NCI-H460 (cell line): Measurements from ENCODE around the gene IL23R. TPM values are rescaled to one million over a fixed set of nuclear protein-coding genes. Genes with fewer than 3 reads are reported as not detected.

Experiments
- DNase-seq: peaks from one replicate; pipeline ENCODE4 v3.0.0-alpha.2; 2016; ENCODE audit warnings: low read depth; ENCODE audit errors: extremely low read depth
- total RNA-seq: library from RNA; depleted of rRNA; stranded (reverse); fragments of >200 nt; shearing (Covaris generic); gene quantifications from 2 replicates; pipeline ENCODE4 v1.2.3, GENCODE V29; 2014

Gene IL23R
- total RNA-seq, 1 experiment from 2014 or later, result not detected

DNA sequence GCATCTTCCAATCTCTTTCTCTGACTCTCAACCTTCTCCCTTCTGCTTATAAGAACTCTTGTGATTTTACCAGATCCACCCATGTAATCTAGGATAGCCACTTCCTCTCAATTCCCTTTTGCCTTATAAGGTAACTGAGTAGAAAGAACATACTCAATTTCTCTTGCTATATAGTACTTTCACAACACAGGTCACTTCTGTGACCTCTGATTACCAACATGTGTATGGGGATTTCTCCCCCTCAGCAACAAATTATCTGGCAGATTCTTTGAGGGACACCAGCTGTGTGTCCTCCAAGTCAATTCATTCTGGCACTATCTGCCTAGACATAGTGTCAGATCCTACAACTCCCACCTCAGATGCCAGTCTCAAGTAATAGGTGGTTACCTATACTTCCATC lies 62.5 kb downstream of the IL23R start:
- DNase-seq, result no peak

DNA sequence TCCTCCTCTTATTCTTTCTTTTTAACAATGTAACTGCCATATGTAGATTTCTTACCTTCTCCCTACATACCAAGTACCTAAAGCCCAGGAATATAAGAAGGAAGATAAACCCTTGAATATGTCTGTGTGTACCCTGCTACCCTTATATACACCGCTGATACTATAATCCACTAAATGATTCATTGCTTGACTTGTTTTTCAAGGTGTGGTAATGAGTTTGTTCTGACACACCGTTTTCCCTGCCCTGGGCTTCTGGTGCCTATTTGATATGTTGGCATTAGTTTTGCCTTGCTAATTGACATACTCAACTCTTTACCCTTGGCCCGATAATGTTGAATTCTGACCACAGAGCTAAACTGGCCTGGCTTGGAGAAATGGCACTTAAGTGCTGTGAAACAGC lies 64.3 kb downstream of the IL23R start:
- no peak for DNase-seq

- no peak for DNase-seq
Measured at GRCh38 chr1:67236277-67236676, 70.0 kb downstream of the IL23R start.

DNA sequence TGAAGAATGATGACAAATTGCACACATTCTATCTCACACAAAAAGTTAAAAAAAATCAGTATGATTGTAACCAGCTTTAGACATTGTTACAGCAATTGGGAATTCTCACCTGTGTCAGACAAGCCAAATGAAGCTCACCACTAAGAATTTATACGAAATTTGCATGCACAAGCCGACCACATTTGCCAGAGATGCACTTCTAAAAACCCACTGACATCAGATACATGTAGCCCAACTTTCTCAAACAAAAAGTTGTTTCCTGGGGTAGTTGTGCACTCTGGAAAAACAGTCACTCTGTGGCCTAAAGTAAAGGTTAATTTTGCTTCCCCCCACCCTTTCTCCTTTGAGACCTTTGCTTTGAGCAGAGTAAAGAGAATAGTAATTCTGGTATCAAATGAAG lies 73.5 kb downstream of the IL23R start:
- DNase-seq, result no peak

DNA sequence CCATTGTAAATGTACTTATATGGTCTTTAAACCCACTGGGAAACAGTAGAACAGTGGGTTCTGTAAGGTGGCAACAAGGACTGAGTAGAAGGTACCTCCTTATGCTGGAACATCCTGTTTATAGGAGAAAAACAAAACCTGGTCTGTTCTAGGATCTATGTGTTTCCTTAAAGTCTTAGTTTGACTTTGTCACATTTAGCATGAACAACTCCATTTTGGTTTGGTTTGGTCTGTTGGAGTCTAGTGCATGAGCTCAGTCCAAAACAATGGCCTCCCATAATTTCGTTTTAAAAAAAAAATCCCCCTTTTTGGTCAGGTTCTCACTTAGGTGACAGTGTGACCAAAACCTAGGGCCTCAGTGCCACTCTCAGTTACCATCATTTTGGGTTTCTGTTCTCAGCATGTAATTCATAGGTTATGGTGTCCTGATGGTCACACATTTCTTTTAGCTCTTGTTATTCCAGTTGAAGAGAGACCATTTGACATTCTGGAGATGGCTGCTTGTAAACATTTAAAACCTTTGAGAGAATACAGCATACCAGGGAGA lies 75.0 kb downstream of the IL23R start:
- DNase-seq, result no peak

GRCh38 chr1:67242016-67242415 lies 75.8 kb downstream of the IL23R start:
- no peak for DNase-seq

GRCh38 chr1:67250051-67250653 lies 83.9 kb downstream of the IL23R start:
- DNase-seq, result no peak

GRCh38 chr1:67256291-67257172 lies 90.3 kb downstream of the IL23R start:
- no peak for DNase-seq

DNA sequence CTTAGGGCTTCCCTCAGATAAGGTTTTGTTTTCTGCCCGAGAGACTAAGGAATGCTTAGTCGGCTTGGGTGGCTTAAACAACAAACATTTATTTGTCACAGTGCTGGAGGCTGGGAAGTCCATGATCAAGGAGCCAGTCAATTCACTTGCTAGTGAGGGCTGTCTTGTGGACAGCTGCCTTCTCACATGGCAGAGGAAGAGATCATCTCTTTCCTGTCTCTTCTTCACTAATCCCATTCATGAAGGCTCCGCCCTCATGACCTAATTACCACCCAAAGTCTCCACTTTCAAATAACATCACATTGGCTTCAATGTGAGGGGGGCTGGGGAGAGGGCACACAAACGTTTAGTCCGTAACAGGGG lies 90.9 kb downstream of the IL23R start:
- DNase-seq, result no peak

GRCh38 chr1:67261680-67262079 lies 95.4 kb downstream of the IL23R start:
- no peak for DNase-seq

GRCh38 chr1:67262735-67263134 lies 96.5 kb downstream of the IL23R start:
- no peak for DNase-seq

- no peak for DNase-seq
Measured at GRCh38 chr1:67264152-67264551, 97.9 kb downstream of the IL23R start.

- DNase-seq, result no peak
Measured at GRCh38 chr1:67264899-67265298, 98.6 kb downstream of the IL23R start.

DNA sequence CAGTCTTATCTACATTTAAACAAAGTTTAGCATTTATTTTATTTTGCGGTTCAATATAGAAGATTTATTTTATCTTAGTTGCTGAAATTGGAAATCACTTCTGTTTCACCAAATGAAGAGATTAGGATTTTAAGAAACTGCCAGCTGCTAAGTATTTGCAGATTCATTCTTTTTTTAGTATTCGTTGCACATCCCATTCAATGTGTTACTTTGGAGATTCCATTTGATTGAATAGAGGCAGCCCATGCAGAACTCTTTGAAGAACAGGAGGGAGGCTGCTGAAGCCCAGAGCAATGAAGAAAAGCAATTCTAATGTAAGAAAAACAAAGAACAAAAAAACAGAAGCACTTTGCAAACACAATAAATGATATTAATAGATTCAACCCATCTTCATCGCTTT lies 102.8 kb downstream of the IL23R start:
- no peak for DNase-seq

DNA sequence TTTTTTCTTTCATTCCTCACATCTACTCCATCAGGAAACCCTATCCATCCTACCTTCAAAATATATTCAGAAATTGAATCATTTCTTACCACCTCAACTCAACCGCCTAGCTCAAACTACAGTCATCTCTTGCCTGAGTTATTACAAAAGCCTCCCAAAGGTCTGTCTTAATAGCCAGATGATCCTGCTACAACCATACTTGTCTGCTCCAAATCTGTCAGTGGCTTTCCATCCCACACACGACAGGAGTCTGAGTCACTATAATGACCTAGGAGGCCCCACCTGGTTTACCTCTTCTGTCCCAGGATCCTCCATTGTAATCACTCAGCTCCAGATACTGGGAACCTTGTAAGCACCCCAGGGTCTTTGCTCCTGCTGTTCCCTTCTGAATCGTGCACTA lies 104.3 kb downstream of the IL23R start:
- no peak for DNase-seq

GRCh38 chr1:67273591-67273990 lies 107.3 kb downstream of the IL23R start:
- DNase-seq, result no peak

- no peak for DNase-seq
Measured at GRCh38 chr1:67274623-67275325, 108.5 kb downstream of the IL23R start.

DNA sequence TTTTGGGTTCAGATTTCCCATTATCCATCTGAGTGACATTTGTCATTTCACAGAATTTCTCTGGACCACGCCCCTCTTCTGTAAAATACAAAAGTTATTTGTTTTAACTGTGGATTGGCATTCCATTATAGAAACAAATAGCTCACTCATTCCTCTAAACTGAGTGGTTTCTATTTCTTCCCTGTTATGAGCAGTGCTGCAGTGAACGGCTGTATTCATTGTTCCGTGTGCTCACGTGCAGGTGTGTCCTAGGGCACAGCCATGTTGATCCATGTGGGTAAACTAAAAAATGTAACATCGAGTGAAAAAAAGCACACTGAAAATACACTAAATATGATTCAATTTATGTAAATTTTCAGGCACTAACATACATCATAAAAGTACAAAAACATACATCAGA lies 114.4 kb downstream of the IL23R start:
- DNase-seq, result no peak

GRCh38 chr1:67281244-67281643 lies 115.0 kb downstream of the IL23R start:
- no peak for DNase-seq

DNA sequence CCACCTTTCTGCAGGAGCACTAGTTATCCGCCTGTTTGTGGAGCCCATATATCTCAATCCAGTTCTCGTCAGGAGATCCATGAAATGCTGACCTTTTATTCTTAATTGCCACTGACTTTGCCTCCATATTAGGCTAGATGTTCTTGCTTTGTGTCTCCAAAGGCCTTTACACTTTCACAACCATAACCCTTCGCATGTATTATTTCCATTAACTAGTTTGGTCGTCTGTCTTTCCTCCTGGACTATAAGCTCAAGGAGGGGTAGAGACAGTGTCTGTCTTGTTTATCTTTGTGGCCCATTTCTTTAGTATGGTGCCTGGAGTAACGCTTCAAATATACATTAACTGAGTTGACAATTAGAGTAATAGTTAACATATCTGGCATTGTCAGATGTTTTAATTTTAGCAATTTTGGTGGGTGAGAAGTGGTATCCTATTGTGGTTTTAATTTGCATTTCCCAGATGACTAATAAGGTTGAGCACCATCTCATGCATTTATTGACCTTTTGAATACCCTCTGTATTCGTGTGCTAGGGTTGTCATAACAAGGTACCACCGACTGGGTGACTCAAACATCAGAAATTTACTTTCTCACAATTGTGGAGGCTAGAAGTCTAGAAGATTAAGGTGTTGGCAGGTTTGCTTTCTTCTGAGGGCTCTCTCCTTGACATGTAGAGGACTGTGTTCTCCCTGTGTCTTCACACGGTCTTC lies 119.7 kb downstream of the IL23R start:
- DNase-seq, result no peak

- DNase-seq, result no peak
Measured at GRCh38 chr1:67290236-67290635, 124.0 kb downstream of the IL23R start.
